ELF-1 (cell line): ENCODE data around the gene NAV1.
"Not testable (repeated sequence)": the region's sequence is repeated elsewhere in the genome, so short reads cannot be mapped to it uniquely, and the experiment has no call there.

ENCODE experiments used
- DNase-seq: peaks from one replicate; pipeline ENCODE4 v3.0.0-alpha.2; 2016; ENCODE audit warnings: low read depth, low spot score

Gene NAV1

GRCh38 chr1:201538612-201539551, at the start of gene NAV1:
TSS of gene NAV1 (plus strand) at chr1:201539127. CDS start at chr1:201622885, 83,758 bp downstream.
- peak; percentile 75 for DNase-seq

- no peak for DNase-seq
Observed at GRCh38 chr1:201489643-201490261, 49.2 kb upstream of the NAV1 start.

- no peak for DNase-seq
Observed at GRCh38 chr1:201490708-201491131, 48.2 kb upstream of the NAV1 start.

GRCh38 chr1:201491896-201492511, 46.9 kb upstream of the NAV1 start:
- DNase-seq = peak; percentile 35

GRCh38 chr1:201493026-201493656, 45.8 kb upstream of the NAV1 start:
- not testable (repeated sequence) for DNase-seq

GRCh38 chr1:201493757-201494617, 44.9 kb upstream of the NAV1 start:
- peak; percentile 76 for DNase-seq

GRCh38 chr1:201495551-201496295, 43.2 kb upstream of the NAV1 start:
- peak; percentile 71 for DNase-seq

- DNase-seq = no peak
Observed at GRCh38 chr1:201496296-201496690, 42.6 kb upstream of the NAV1 start.

- DNase-seq = no peak
Observed at GRCh38 chr1:201497935-201498509, 40.9 kb upstream of the NAV1 start.

- no peak for DNase-seq
Observed at GRCh38 chr1:201498621-201499020, 40.3 kb upstream of the NAV1 start.

GRCh38 chr1:201499191-201499590, 39.7 kb upstream of the NAV1 start:
- DNase-seq = no peak

- no peak for DNase-seq
Observed at GRCh38 chr1:201499795-201500669, 38.9 kb upstream of the NAV1 start.

- peak; percentile 82 for DNase-seq
Observed at GRCh38 chr1:201500670-201501120, 38.2 kb upstream of the NAV1 start.

GRCh38 chr1:201501144-201501543, 37.8 kb upstream of the NAV1 start:
- DNase-seq = no peak

GRCh38 chr1:201501812-201502510, 37.0 kb upstream of the NAV1 start:
- no peak for DNase-seq

- no peak for DNase-seq
Observed at GRCh38 chr1:201502511-201502857, 36.4 kb upstream of the NAV1 start.

- peak; percentile 92 for DNase-seq
Observed at GRCh38 chr1:201503397-201504176, 35.3 kb upstream of the NAV1 start.
